ENCODE measurements around the gene RABGAP1L. TPM values are rescaled to one million over a fixed set of nuclear protein-coding genes. Genes with fewer than 3 reads are reported as not detected.
"Not testable (repeated sequence)": the region's sequence is repeated elsewhere in the genome, so short reads cannot be mapped to it uniquely, and the experiment has no call there.

Gene RABGAP1L
- total RNA-seq, 2 experiments from 2014 or later: 98.1 to 158 TPM

DNA sequence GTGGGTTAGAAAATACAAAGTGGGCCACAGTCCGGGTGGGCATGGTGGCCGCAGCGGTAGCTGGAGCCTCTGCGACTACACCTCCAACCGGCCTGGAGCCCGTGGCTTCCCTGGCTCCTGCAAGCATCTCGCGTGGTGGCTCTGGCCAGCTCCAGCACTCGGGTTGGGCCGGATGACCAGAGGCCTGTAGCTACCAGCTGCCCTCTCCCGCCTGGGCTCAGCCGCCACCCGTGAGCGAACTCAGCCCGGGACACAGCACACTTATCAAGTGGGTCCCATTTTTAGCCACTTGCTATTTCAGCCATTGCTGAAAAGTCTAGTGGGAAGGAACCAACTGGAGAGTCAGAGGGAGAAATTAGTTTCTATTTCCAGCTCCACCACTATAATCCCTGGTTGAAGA is 732.7 kb downstream of the RABGAP1L start:
- DNase-seq (ENCODE audit: low spot score): no peak
- H3K4me3 ChIP-seq (ENCODE audit: low read depth, low read length, poor library complexity, severe bottlenecking): no peak overlapping the region
- H3K79me2 ChIP-seq (ENCODE audit: insufficient read depth, low read depth, low read length): peaks cover 67% of the 10 kb centered on the region
- no peaks in the 10 kb centered on the region for H3K9me3 ChIP-seq (ENCODE audit: low read length)
- intact Hi-C loops (cut with micrococcal nuclease; ENCODE audit: unreplicated experiment): no loop called here
- H2AFZ ChIP-seq (ENCODE audit: low read length): no peak overlapping the region
- no TSS peak for BruUV-seq (replicated peaks)
- H3K9me2 ChIP-seq (ENCODE audit: insufficient read depth, low read length): no peaks in the 10 kb centered on the region
- H3K4me1 ChIP-seq (ENCODE audit: insufficient read depth, low read length, poor library complexity, severe bottlenecking): peaks cover 8% of the 10 kb centered on the region
- H3K36me3 ChIP-seq (ENCODE audit: insufficient read depth, low read length): peaks cover 83% of the 10 kb centered on the region
- ChIA-PET CTCF (ENCODE audit: unreplicated experiment) (no interaction called here), POLR2A (interaction anchor here (0.6 to 0.9 kb wide), 3 partner anchors 14 to 81 kb away, joined by 3 to 4 read pairs (median 3); no protein-coding TSS in a partner anchor)
- no peaks in the 10 kb centered on the region for H4K20me1 ChIP-seq (ENCODE audit: insufficient read depth, low read length)
- no peak for TF ChIP-seq EZH2phosphoT487 (IDR thresholded peaks at IDR 0.05; ENCODE audit: borderline replicate concordance, low read depth, low read length)
- TF ChIP-seq, protein P1, sequence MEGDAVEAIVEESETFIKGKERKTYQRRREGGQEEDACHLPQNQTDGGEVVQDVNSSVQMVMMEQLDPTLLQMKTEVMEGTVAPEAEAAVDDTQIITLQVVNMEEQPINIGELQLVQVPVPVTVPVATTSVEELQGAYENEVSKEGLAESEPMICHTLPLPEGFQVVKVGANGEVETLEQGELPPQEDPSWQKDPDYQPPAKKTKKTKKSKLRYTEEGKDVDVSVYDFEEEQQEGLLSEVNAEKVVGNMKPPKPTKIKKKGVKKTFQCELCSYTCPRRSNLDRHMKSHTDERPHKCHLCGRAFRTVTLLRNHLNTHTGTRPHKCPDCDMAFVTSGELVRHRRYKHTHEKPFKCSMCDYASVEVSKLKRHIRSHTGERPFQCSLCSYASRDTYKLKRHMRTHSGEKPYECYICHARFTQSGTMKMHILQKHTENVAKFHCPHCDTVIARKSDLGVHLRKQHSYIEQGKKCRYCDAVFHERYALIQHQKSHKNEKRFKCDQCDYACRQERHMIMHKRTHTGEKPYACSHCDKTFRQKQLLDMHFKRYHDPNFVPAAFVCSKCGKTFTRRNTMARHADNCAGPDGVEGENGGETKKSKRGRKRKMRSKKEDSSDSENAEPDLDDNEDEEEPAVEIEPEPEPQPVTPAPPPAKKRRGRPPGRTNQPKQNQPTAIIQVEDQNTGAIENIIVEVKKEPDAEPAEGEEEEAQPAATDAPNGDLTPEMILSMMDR (conservative IDR thresholded peaks at IDR 0.05; ENCODE audit: low read length): no peak
- no peak overlapping the region for H3K4me2 ChIP-seq (ENCODE audit: low read length)
- no peak overlapping the region for H3K27ac ChIP-seq (ENCODE audit: low read depth, low read length, poor library complexity, severe bottlenecking)

DNA sequence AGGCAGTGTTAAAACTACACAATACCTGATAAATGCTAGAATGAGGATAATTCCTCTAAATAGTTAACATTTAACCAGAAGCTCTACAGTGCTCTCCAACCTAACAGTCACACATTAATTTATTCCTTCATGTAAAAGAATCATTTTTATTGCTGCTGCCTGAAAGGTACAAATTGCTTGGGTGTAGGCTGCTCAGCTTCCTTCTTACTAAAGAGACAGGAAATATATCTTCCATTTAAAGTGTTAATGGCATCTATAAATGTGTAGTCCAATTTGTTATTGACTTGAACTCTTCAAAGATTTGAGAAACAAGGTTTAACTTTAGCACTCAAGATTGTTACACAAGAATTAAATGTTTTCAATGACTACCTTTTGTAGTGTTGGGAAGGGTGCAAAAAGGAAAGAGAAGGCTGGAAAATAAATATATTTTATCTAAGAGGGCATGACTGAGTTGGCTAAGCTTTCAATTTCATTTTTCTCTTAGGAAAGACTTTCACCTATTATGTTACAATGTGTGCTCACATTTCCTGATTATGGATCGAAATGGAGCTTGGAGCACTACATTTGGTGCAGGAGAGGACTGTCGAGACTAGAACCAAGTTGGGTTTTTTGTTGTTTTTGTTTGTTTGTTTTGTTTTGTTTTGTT is 734.9 kb downstream of the RABGAP1L start:
- ChIA-PET POLR2A (interaction anchor here (0.6 to 1.8 kb wide), 9 partner anchors 11 to 147 kb away, joined by 3 to 6 read pairs (median 4); partner anchors contain the start of gene CACYBP), CTCF (ENCODE audit: unreplicated experiment) (no interaction called here)
- no peak overlapping the region for H2AFZ ChIP-seq (ENCODE audit: low read length)
- H3K36me3 ChIP-seq (ENCODE audit: insufficient read depth, low read length): peaks cover 85% of the 10 kb centered on the region
- H3K79me2 ChIP-seq (ENCODE audit: insufficient read depth, low read depth, low read length): peaks cover 72% of the 10 kb centered on the region
- no peaks in the 10 kb centered on the region for H3K9me2 ChIP-seq (ENCODE audit: insufficient read depth, low read length)
- H3K4me2 ChIP-seq (ENCODE audit: low read length): no peak overlapping the region
- peaks cover 8% of the 10 kb centered on the region for H3K4me1 ChIP-seq (ENCODE audit: insufficient read depth, low read length, poor library complexity, severe bottlenecking)
- H4K20me1 ChIP-seq (ENCODE audit: insufficient read depth, low read length): no peaks in the 10 kb centered on the region
- no peak for DNase-seq (ENCODE audit: low spot score)
- no peak overlapping the region for H3K4me3 ChIP-seq (ENCODE audit: low read depth, low read length, poor library complexity, severe bottlenecking)
- intact Hi-C loops (cut with micrococcal nuclease; ENCODE audit: unreplicated experiment): no loop called here
- BruUV-seq (replicated peaks): no TSS peak
- H3K27ac ChIP-seq (ENCODE audit: low read depth, low read length, poor library complexity, severe bottlenecking): no peak overlapping the region
- peaks cover 10% of the 10 kb centered on the region; the same call in 1 of the 2 replicates for H3K9me3 ChIP-seq (ENCODE audit: low read length)
- TF ChIP-seq EZH2phosphoT487 (IDR thresholded peaks at IDR 0.05; ENCODE audit: borderline replicate concordance, low read depth, low read length): no peak
- TF ChIP-seq, protein P1 (conservative IDR thresholded peaks at IDR 0.05; ENCODE audit: low read length): no peak

DNA sequence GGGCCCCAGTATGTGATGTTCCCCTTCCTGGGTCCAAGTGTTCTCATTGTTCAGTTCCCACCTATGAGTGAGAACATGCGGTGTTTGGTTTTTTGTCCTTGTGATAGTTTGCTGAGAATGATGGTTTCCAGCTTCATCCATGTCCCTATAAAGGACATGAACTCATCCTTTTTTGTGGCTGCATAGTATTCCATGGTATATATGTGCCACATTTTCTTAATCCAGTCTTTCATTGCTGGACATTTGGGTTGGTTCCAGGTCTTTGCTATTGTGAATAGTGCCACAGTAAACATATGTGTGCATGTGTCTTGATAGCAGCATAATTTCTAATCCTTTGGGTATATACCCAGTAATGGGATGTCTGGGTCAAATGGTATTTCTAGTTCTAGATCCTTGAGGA is 736.3 kb downstream of the RABGAP1L start:
- Histone ChIP-seq H3K79me2 (ENCODE audit: insufficient read depth, low read depth, low read length) (peaks cover 71% of the 10 kb centered on the region; the same call in 1 of the 2 replicates), H3K9me3 (ENCODE audit: low read length) (peaks cover 21% of the 10 kb centered on the region; the same call in 1 of the 2 replicates), H3K36me3 (ENCODE audit: insufficient read depth, low read length) (peaks cover 85% of the 10 kb centered on the region)
- H3K27ac ChIP-seq (ENCODE audit: low read depth, low read length, poor library complexity, severe bottlenecking); H3K4me2 ChIP-seq (ENCODE audit: low read length); intact Hi-C loops (cut with micrococcal nuclease; ENCODE audit: unreplicated experiment); POLR2A ChIA-PET; CTCF ChIA-PET (ENCODE audit: unreplicated experiment); H4K20me1 ChIP-seq (ENCODE audit: insufficient read depth, low read length); H2AFZ ChIP-seq (ENCODE audit: low read length); DNase-seq (ENCODE audit: low spot score); H3K9me2 ChIP-seq (ENCODE audit: insufficient read depth, low read length); BruUV-seq (replicated peaks); H3K4me1 ChIP-seq (ENCODE audit: insufficient read depth, low read length, poor library complexity, severe bottlenecking); H3K4me3 ChIP-seq (ENCODE audit: low read depth, low read length, poor library complexity, severe bottlenecking): not testable (repeated sequence)

Measured in OCI-LY7 (cell line).